Stimulated activated CD8-positive, alpha-beta memory T cell treated with anti-CD3 and anti-CD28 coated beads, Interleukin-2, amount 100 ng/mL, for 1 hour (primary cell): ENCODE data around the gene STMN1.

ENCODE experiments used
- DNase-seq, 2 donors: peaks; one replicate each; pipeline ENCODE4 v3.0.0-alpha.2; 2020; ENCODE audit warnings: low read depth in 2 of 2

The STMN1 gene

GRCh38 chr1:25895365-25895990 is 10.7 kb downstream of the STMN1 start:
- peak; percentile 82 to 86 for DNase-seq

- DNase-seq: no peak
These were observed 13.1 kb downstream of the STMN1 start for GRCh38 chr1:25893116-25893515.

GRCh38 chr1:25891606-25892005 is 14.6 kb downstream of the STMN1 start:
- no peak for DNase-seq

- DNase-seq: no peak
These were observed 15.8 kb downstream of the STMN1 start for GRCh38 chr1:25890239-25891034.

GRCh38 chr1:25889470-25889869 is 16.7 kb downstream of the STMN1 start:
- no peak for DNase-seq

- DNase-seq: no peak
These were observed 17.7 kb downstream of the STMN1 start for GRCh38 chr1:25888426-25888987.

- no peak for DNase-seq
These were observed 20.6 kb downstream of the STMN1 start for GRCh38 chr1:25885602-25886001.

GRCh38 chr1:25881266-25881665 is 25.0 kb downstream of the STMN1 start:
- no peak for DNase-seq

- no peak for DNase-seq
These were observed 25.7 kb downstream of the STMN1 start for GRCh38 chr1:25880518-25880917.

- DNase-seq: no peak
These were observed 26.5 kb downstream of the STMN1 start for GRCh38 chr1:25879675-25880074.

- DNase-seq: no peak
These were observed 27.5 kb downstream of the STMN1 start for GRCh38 chr1:25878690-25879089.

GRCh38 chr1:25877155-25877554 is 29.1 kb downstream of the STMN1 start:
- DNase-seq: no peak

GRCh38 chr1:25876693-25877077 is 29.5 kb downstream of the STMN1 start:
- DNase-seq: no peak

- no peak for DNase-seq
These were observed 30.1 kb downstream of the STMN1 start for GRCh38 chr1:25875856-25876692.

GRCh38 chr1:25875154-25875855 is 30.9 kb downstream of the STMN1 start, which contains the start of gene PAQR7:
PAQR7 (minus strand) TSS chr1:25875708; CDS start chr1:25863839, 11,869 bp downstream.
- peak; percentile 20 to 31 for DNase-seq

- DNase-seq: no peak
These were observed 31.5 kb downstream of the STMN1 start for GRCh38 chr1:25874635-25875153.

- no peak for DNase-seq
These were observed 32.0 kb downstream of the STMN1 start for GRCh38 chr1:25874209-25874608.

GRCh38 chr1:25873120-25873519 is 33.1 kb downstream of the STMN1 start:
- DNase-seq: no peak

GRCh38 chr1:25872713-25873112 is 33.5 kb downstream of the STMN1 start:
- no peak for DNase-seq

- no peak for DNase-seq
These were observed 34.3 kb downstream of the STMN1 start for GRCh38 chr1:25871704-25872494.
